SK-N-SH (cell line): ENCODE measurements around the gene NOXA1. TPM values are rescaled to one million over a fixed set of nuclear protein-coding genes. Genes with fewer than 3 reads are reported as not detected.

Experiments
- CTCF ChIA-PET: fragments of 300-600, 350-600 bp; formaldehyde crosslinking; extraction: SDS; loops from one replicate; lab custom pipeline; 2021; lab: Yijun Ruan, JAX
- POLR2A ChIA-PET: fragments of 350-600 bp; sonication (Branson Sonifier 250); formaldehyde crosslinking; extraction: SDS; loops from one replicate; lab custom pipeline; 2020; ENCODE audit warnings: antibody characterized with exemption, inconsistent platforms; lab: Yijun Ruan, JAX
- DNase-seq: peaks from one replicate; pipeline ENCODE4 v3.0.0; 2012
- H2AFZ ChIP-seq: fragments of 200-600 bp; sonication (generic); 2 replicates; pipeline ENCODE4 v1.8.1; 2016; ENCODE audit warnings: antibody characterized with exemption, mild to moderate bottlenecking, low read depth
- H3F3A ChIP-seq: fragments of 200-600 bp; sonication (generic); replicated peaks from 2 replicates; pipeline ENCODE3; 2016; ENCODE audit warnings: antibody characterized with exemption, mild to moderate bottlenecking; ENCODE audit not compliant: insufficient read depth
- H3K27ac ChIP-seq, 2 experiments: fragments of 200-500 bp in 1 of 2; fragments of 200-600 bp in 1 of 2; sonication (Bioruptor generic) in 1 of 2; sonication (generic), shearing (Covaris generic) in 1 of 2; 2 replicates each; pipeline versions ENCODE4 v1.5.1 to v1.6.1; 2014 to 2016; ENCODE audit warnings: low read depth in 2 of 2, inconsistent platforms in 1 of 2, low read length in 1 of 2, mild to moderate bottlenecking in 1 of 2, mixed read lengths in 1 of 2
- H3K27me3 ChIP-seq: fragments of 200-600 bp; sonication (generic), shearing (Covaris generic); 2 replicates; pipeline ENCODE4 v1.6.1; 2016; ENCODE audit warnings: mixed run types; ENCODE audit not compliant: insufficient read depth
- H3K36me3 ChIP-seq, 2 experiments: fragments of 200-500 bp in 1 of 2; fragments of 200-600 bp in 1 of 2; sonication (Bioruptor generic) in 1 of 2; sonication (generic) in 1 of 2; replicated peaks in 1 of 2; 2 replicates each; pipeline versions ENCODE3 to v1.5.1; 2014 to 2016; ENCODE audit warnings: low read length in 1 of 2, mild to moderate bottlenecking in 1 of 2; ENCODE audit not compliant: insufficient read depth in 2 of 2, control insufficient read depth in 1 of 2
- H3K4me1 ChIP-seq, 2 experiments: fragments of 200-500 bp in 1 of 2; fragments of 200-600 bp in 1 of 2; sonication (Bioruptor generic) in 1 of 2; sonication (generic), shearing (Covaris generic) in 1 of 2; 2 replicates each; pipeline versions ENCODE4 v1.5.1 to v1.6.1; 2014 to 2016; ENCODE audit warnings: low read depth in 1 of 2, low read length in 1 of 2, mixed run types in 1 of 2; ENCODE audit not compliant: insufficient read depth in 2 of 2, control insufficient read depth in 1 of 2
- H3K4me2 ChIP-seq: fragments of 200-600 bp; sonication (generic), shearing (Covaris generic); 2 replicates; pipeline ENCODE4 v1.6.1; 2017; ENCODE audit warnings: mixed run types
- H3K4me3 ChIP-seq, 2 experiments: fragments of 200-500 bp in 1 of 2; fragments of 200-600 bp in 1 of 2; sonication (Bioruptor generic) in 1 of 2; sonication (generic), shearing (Covaris generic) in 1 of 2; 2 replicates each; pipeline versions ENCODE4 v1.5.1 to v1.8.1; 2014 to 2016; ENCODE audit warnings: low read depth in 2 of 2, inconsistent platforms in 1 of 2, low read length in 1 of 2, mild to moderate bottlenecking in 1 of 2, mixed read lengths in 1 of 2, moderate library complexity in 1 of 2
- H3K79me2 ChIP-seq: fragments of 200-600 bp; sonication (generic); 2 replicates; pipeline ENCODE4 v1.8.1; 2017; ENCODE audit warnings: mild to moderate bottlenecking; ENCODE audit not compliant: insufficient read depth
- H3K9ac ChIP-seq: fragments of 200-600 bp; sonication (generic); 2 replicates; pipeline ENCODE4 v1.6.1; 2017; ENCODE audit warnings: mixed run types
- H3K9me2 ChIP-seq: fragments of 200-600 bp; sonication (generic); 2 replicates; pipeline ENCODE4 v1.6.1; 2017; ENCODE audit warnings: mixed run types
- H3K9me3 ChIP-seq: fragments of 200-600 bp; sonication (generic); 2 replicates; pipeline ENCODE4 v1.6.1; 2017; ENCODE audit warnings: mixed run types, mild to moderate bottlenecking, moderate library complexity
- H4K20me1 ChIP-seq: fragments of 200-600 bp; sonication (generic); 2 replicates; pipeline ENCODE4 v1.6.1; 2017; ENCODE audit warnings: mild to moderate bottlenecking, mixed run types; ENCODE audit not compliant: insufficient read depth
- CHD2 ChIP-seq: fragments of 150-350 bp; IDR thresholded peaks from 2 replicates; pipeline ENCODE4 v1.6.1; 2018; ENCODE audit warnings: low read length; ENCODE audit not compliant: partially characterized antibody
- EP300 ChIP-seq, 2 experiments: IDR thresholded peaks; 2 replicates each; pipeline versions ENCODE4 v1.4.0 to v1.6.1; 2012; ENCODE audit warnings: borderline replicate concordance in 1 of 2, low read depth in 1 of 2, low read length in 1 of 2
- EZH2phosphoT487 ChIP-seq: fragments of 200-600 bp; sonication (generic); IDR thresholded peaks from 2 replicates; pipeline ENCODE4 v1.6.1; 2017; ENCODE audit warnings: low read depth, mixed run types, mild to moderate bottlenecking, antibody characterized with exemption, moderate library complexity, borderline replicate concordance
- FOSL2 ChIP-seq: IDR thresholded peaks from 2 replicates; pipeline ENCODE4 v1.4.0; 2012; ENCODE audit warnings: low read depth, mild to moderate bottlenecking, moderate library complexity, borderline replicate concordance
- FOXJ3 ChIP-seq: sonication (generic); formaldehyde crosslinking; IDR thresholded peaks from 2 replicates; pipeline ENCODE4 v1.5.1; 2020; ENCODE audit warnings: mild to moderate bottlenecking, missing genetic modification reagents
- FOXM1 ChIP-seq: IDR thresholded peaks from 2 replicates; pipeline ENCODE4 v1.4.0; 2012; ENCODE audit warnings: low read depth, mild to moderate bottlenecking
- GABPA ChIP-seq: IDR thresholded peaks from 2 replicates; pipeline ENCODE4 v1.4.0; 2012; ENCODE audit warnings: low read depth, mild to moderate bottlenecking
- GATA2 ChIP-seq: sonication (generic); formaldehyde crosslinking; IDR thresholded peaks from 2 replicates; pipeline ENCODE4 v1.5.0; 2020; ENCODE audit warnings: mild to moderate bottlenecking, missing genetic modification reagents
- POLR2AphosphoS5 ChIP-seq: IDR thresholded peaks from 2 replicates; pipeline ENCODE4 v1.6.1; 2012; ENCODE audit warnings: low read depth, low read length
- RAD21 ChIP-seq: IDR thresholded peaks from 2 replicates; pipeline ENCODE4 v1.6.1; 2012; ENCODE audit warnings: mild to moderate bottlenecking, low read length
- RFX5 ChIP-seq: IDR thresholded peaks from 2 replicates; pipeline ENCODE4 v1.6.1; 2012; ENCODE audit warnings: mild to moderate bottlenecking, improper control_type of control experiment, low read length
- TAF1 ChIP-seq: IDR thresholded peaks from 2 replicates; pipeline ENCODE4 v1.6.1; 2012; ENCODE audit warnings: low read depth, mild to moderate bottlenecking, low read length, moderate library complexity, borderline replicate concordance
- YY1 ChIP-seq: IDR thresholded peaks from 2 replicates; pipeline ENCODE4 v1.4.0; 2012; ENCODE audit warnings: low read depth, mild to moderate bottlenecking
- WGBS: methylation state at CpG from one replicate; pipeline ENCODE4 v1.1.6; 2017; ENCODE audit warnings: low lambda C conversion rate; 5-methylcytosine and 5-hydroxymethylcytosine counted together
- polyA plus RNA-seq, 3 experiments: library from polyadenylated mRNA; depleted of rRNA; stranded (reverse); fragments of >200 nt; gene quantifications; 2 replicates each; pipeline ENCODE4 v1.2.3, GENCODE V29; 2012
- TF ChIP-seq, protein P1 (sequence below): IDR thresholded peaks from 2 replicates; pipeline ENCODE4; 2012
- TF ChIP-seq, protein P2 (sequence below): IDR thresholded peaks from 2 replicates; pipeline ENCODE4 v1.4.0; 2012; ENCODE audit warnings: low read depth
- TF ChIP-seq, protein P3 (sequence below): fragments of 150-350 bp; IDR thresholded peaks from 2 replicates; pipeline ENCODE4 v1.6.1; 2016; ENCODE audit warnings: mild to moderate bottlenecking, low read depth, low read length
- TF ChIP-seq, protein P4 (sequence below): IDR thresholded peaks from 2 replicates; pipeline ENCODE4 v1.4.0; 2012; ENCODE audit warnings: low read depth, borderline replicate concordance
- TF ChIP-seq, protein P5 (sequence below): IDR thresholded peaks from 2 replicates; pipeline ENCODE4 v1.4.0; 2012; ENCODE audit warnings: low read depth, borderline replicate concordance
- TF ChIP-seq, protein P6 (sequence below): fragments of 150-350 bp; IDR thresholded peaks from 2 replicates; pipeline ENCODE4 v1.6.1; 2017; ENCODE audit warnings: antibody characterized with exemption, low read length, low read depth, borderline replicate concordance

NOXA1 gene
- polyA plus RNA-seq, 1 of the 3 experiments (the other 2 are of a cell fraction): 0.39 TPM

DNA sequence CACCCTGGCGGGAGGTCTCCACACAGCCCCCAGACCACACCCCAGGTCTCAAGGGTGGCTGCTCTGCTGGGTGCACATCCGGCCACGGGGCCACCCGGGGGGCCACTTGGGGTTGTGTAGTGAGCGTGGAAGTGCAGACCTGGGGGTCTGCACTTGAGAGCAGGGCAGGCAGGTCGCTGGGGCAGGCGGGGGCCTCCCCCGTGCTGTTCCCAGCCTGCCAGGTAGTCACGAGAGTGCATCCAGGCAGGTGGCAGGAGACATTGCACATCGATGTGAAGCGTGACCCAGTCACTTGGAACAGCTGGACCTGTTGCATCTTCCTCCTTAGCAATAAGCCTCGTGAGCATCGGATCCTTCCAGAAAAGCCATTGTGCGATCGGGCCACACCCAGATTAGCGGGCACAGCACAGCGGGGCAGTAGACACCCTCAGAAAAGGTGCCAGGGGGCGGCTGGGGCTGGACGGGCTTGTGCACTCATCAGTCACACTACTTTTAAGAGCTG lies 22.8 kb downstream of the NOXA1 start (continued):
- no peak for TF ChIP-seq RAD21
- no peak for TF ChIP-seq FOXM1
- no peak for TF ChIP-seq FOSL2

DNA sequence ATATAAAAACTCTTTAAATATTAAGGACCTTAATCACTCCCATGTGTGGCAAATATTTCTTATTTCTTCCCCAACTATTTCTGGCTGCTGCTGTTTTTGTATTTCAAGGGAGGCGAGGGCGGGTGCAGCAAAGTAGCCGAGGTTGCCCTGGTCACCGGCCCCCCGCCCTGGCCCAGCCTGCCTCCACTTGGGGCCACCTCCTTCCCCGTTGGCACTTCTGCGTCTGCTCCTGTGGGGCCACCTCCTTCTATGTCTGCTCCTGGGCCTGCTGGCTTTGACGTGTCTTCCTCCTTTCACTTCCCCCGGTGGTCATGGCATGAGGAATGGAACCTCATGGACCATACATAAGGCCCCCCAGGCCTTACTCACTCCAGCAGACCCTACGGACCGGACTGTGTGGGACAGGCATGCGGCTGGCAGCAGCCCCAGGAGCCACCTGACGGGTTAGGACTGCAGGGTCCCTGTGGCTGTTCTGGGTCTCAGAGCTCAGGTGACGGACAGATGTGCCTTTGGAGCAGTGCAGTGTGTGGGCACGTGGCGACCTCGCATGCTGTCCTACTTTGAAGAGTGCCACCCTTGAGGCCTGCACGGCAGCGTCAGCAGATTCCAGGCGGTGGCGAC lies 23.8 kb downstream of the NOXA1 start:
- Histone ChIP-seq H3K36me3 (peaks cover 3 to 11% of the 10 kb centered on the region in 2 experiments), H3K9me3 (no peaks in the 10 kb centered on the region), H3K9me2 (no peaks in the 10 kb centered on the region), H3K4me2 (no peak overlapping the region), H4K20me1 (no peaks in the 10 kb centered on the region), H3K4me1 (peaks cover 0 to 7% of the 10 kb centered on the region in 2 experiments; a peak in 2 of 4 replicates), H3F3A (peaks cover 7% of the 10 kb centered on the region), H3K27me3 (peaks cover 4% of the 10 kb centered on the region; the same call in 1 of the 2 replicates), H3K79me2 (no peaks in the 10 kb centered on the region), H3K27ac (no peak overlapping the region), H2AFZ (no peak overlapping the region), H3K9ac (no peak overlapping the region), H3K4me3 (no peak overlapping the region)
- 90% methylated on average over 18 of the region's 21 CpGs for WGBS
- CTCF ChIA-PET: interaction anchor here (0.7 to 7.0 kb wide), 6 partner anchors 9 to 160 kb away, joined by 4 to 53 read pairs (median 6); partner anchors contain the start of genes EXD3 and NOXA1
- no peak for DNase-seq
- TF ChIP-seq EP300 (IDR thresholded peaks at IDR 0.05; ENCODE audit: borderline replicate concordance in 1 of 2, low read depth in 1 of 2, low read length in 1 of 2) (no peak), FOXJ3 (CRISPR knock-in tag) (no peak), CHD2 (no peak), POLR2AphosphoS5 (no peak), YY1 (no peak), GATA2 (no peak), EZH2phosphoT487 (no peak), RFX5 (no peak), TAF1 (no peak), GABPA (no peak), FOXM1 (no peak)
- TF ChIP-seq, protein P1, sequence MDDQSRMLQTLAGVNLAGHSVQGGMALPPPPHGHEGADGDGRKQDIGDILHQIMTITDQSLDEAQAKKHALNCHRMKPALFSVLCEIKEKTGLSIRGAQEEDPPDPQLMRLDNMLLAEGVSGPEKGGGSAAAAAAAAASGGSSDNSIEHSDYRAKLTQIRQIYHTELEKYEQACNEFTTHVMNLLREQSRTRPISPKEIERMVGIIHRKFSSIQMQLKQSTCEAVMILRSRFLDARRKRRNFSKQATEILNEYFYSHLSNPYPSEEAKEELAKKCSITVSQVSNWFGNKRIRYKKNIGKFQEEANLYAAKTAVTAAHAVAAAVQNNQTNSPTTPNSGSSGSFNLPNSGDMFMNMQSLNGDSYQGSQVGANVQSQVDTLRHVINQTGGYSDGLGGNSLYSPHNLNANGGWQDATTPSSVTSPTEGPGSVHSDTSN: no peak
- TF ChIP-seq, protein P2, sequence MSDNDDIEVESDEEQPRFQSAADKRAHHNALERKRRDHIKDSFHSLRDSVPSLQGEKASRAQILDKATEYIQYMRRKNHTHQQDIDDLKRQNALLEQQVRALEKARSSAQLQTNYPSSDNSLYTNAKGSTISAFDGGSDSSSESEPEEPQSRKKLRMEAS: no peak
- TF ChIP-seq, protein P3, sequence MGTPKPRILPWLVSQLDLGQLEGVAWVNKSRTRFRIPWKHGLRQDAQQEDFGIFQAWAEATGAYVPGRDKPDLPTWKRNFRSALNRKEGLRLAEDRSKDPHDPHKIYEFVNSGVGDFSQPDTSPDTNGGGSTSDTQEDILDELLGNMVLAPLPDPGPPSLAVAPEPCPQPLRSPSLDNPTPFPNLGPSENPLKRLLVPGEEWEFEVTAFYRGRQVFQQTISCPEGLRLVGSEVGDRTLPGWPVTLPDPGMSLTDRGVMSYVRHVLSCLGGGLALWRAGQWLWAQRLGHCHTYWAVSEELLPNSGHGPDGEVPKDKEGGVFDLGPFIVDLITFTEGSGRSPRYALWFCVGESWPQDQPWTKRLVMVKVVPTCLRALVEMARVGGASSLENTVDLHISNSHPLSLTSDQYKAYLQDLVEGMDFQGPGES: no peak
- TF ChIP-seq, protein P4, sequence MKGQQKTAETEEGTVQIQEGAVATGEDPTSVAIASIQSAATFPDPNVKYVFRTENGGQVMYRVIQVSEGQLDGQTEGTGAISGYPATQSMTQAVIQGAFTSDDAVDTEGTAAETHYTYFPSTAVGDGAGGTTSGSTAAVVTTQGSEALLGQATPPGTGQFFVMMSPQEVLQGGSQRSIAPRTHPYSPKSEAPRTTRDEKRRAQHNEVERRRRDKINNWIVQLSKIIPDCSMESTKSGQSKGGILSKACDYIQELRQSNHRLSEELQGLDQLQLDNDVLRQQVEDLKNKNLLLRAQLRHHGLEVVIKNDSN: no peak
- TF ChIP-seq, protein P5, sequence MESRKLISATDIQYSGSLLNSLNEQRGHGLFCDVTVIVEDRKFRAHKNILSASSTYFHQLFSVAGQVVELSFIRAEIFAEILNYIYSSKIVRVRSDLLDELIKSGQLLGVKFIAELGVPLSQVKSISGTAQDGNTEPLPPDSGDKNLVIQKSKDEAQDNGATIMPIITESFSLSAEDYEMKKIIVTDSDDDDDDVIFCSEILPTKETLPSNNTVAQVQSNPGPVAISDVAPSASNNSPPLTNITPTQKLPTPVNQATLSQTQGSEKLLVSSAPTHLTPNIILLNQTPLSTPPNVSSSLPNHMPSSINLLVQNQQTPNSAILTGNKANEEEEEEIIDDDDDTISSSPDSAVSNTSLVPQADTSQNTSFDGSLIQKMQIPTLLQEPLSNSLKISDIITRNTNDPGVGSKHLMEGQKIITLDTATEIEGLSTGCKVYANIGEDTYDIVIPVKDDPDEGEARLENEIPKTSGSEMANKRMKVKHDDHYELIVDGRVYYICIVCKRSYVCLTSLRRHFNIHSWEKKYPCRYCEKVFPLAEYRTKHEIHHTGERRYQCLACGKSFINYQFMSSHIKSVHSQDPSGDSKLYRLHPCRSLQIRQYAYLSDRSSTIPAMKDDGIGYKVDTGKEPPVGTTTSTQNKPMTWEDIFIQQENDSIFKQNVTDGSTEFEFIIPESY: no peak
- TF ChIP-seq, protein P6, sequence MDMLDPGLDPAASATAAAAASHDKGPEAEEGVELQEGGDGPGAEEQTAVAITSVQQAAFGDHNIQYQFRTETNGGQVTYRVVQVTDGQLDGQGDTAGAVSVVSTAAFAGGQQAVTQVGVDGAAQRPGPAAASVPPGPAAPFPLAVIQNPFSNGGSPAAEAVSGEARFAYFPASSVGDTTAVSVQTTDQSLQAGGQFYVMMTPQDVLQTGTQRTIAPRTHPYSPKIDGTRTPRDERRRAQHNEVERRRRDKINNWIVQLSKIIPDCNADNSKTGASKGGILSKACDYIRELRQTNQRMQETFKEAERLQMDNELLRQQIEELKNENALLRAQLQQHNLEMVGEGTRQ: no peak
- POLR2A ChIA-PET: no interaction called here
